Mesendoderm (in vitro differentiated cells): ENCODE results near the gene GRID2.
A peak's percentile ranks its signal among the peaks of the same experiment; 100 is the strongest.

Source experiments
- DNase-seq: peaks from one replicate; pipeline ENCODE4 v3.0.0; 2013
- H2AK5ac ChIP-seq: 2 replicates; pipeline ENCODE4 v1.6.1; 2013; ENCODE audit warnings: low read length, inconsistent platforms
- H2BK120ac ChIP-seq: 2 replicates; pipeline ENCODE4 v1.6.1; 2013; ENCODE audit warnings: low read depth, mild to moderate bottlenecking, low read length, moderate library complexity, mixed read lengths
- H2BK15ac ChIP-seq: replicated peaks from 2 replicates; pipeline ENCODE4 v1.6.1; 2013; ENCODE audit warnings: low read depth, mild to moderate bottlenecking, moderate library complexity
- H2BK5ac ChIP-seq: 2 replicates; pipeline ENCODE4 v1.6.1; 2013; ENCODE audit warnings: low read length, inconsistent platforms
- H3K18ac ChIP-seq: 2 replicates; pipeline ENCODE4 v1.6.1; 2013; ENCODE audit warnings: mild to moderate bottlenecking, low read length, mixed read lengths
- H3K23ac ChIP-seq: one replicate; pipeline ENCODE4 v1.6.1; 2013; ENCODE audit warnings: low read length
- H3K27ac ChIP-seq: 2 replicates; pipeline ENCODE4 v1.5.1; 2013; ENCODE audit warnings: low read depth, mild to moderate bottlenecking, inconsistent platforms, low read length, moderate library complexity
- H3K27me3 ChIP-seq: 2 replicates; pipeline ENCODE4 v1.6.1; 2013; ENCODE audit warnings: low read length, control low read depth, mild to moderate bottlenecking, inconsistent platforms; ENCODE audit not compliant: insufficient read depth, poor library complexity
- H3K36me3 ChIP-seq: 2 replicates; pipeline ENCODE4 v1.6.1; 2013; ENCODE audit warnings: low read length, inconsistent platforms; ENCODE audit not compliant: control insufficient read depth, insufficient read depth
- H3K4ac ChIP-seq: one replicate; pipeline ENCODE4 v1.6.1; 2013; ENCODE audit warnings: low read depth, mild to moderate bottlenecking, low read length, moderate library complexity
- H3K4me1 ChIP-seq: 2 replicates; pipeline ENCODE4 v1.6.1; 2013; ENCODE audit warnings: low read depth, low read length, inconsistent platforms; ENCODE audit not compliant: control insufficient read depth
- H3K4me2 ChIP-seq: 2 replicates; pipeline ENCODE4 v1.6.1; 2013; ENCODE audit warnings: low read length
- H3K4me3 ChIP-seq: 2 replicates; pipeline ENCODE4 v1.5.1; 2013; ENCODE audit warnings: mild to moderate bottlenecking, low read length
- H3K56ac ChIP-seq: one replicate; pipeline ENCODE4 v1.6.1; 2013; ENCODE audit warnings: low read length
- H3K79me1 ChIP-seq: 2 replicates; pipeline ENCODE4 v1.6.1; 2013; ENCODE audit warnings: low read length, inconsistent platforms
- H3K79me2 ChIP-seq: 2 replicates; pipeline ENCODE4 v1.6.1; 2013; ENCODE audit warnings: mild to moderate bottlenecking, low read length; ENCODE audit not compliant: control insufficient read depth, insufficient read depth
- H3K9ac ChIP-seq: 2 replicates; pipeline ENCODE4 v1.6.1; 2013; ENCODE audit warnings: low read length, inconsistent platforms
- H4K5ac ChIP-seq: one replicate; pipeline ENCODE4 v1.6.1; 2013; ENCODE audit warnings: low read length
- H4K8ac ChIP-seq: one replicate; pipeline ENCODE4 v1.6.1; 2013; ENCODE audit warnings: low read depth, mild to moderate bottlenecking, control low read depth, low read length, moderate library complexity
- WGBS: extraction: QIAGEN DNeasy Blood & Tissue Kit; methylation state at CpG from one replicate; pipeline ENCODE4 v1.1.7; 2013; ENCODE audit warnings: low lambda C conversion rate, missing lambda C conversion rate; ENCODE audit not compliant: insufficient coverage; ENCODE audit errors: extremely low coverage; 5-methylcytosine and 5-hydroxymethylcytosine counted together

Gene GRID2

GRCh38 chr4:93578942-93579341 is 1275.2 kb downstream of the GRID2 start:
- Histone ChIP-seq H2BK5ac (no peak overlapping the region), H3K27ac (no peak overlapping the region), H3K79me2 (no peaks in the 10 kb centered on the region), H3K9ac (no peak overlapping the region), H3K27me3 (no peaks in the 10 kb centered on the region), H3K23ac (no peak overlapping the region), H2BK15ac (no peak overlapping the region), H3K18ac (no peak overlapping the region), H3K56ac (no peak overlapping the region), H3K4ac (no peak overlapping the region), H4K8ac (no peak overlapping the region), H4K5ac (no peak overlapping the region), H3K79me1 (no peaks in the 10 kb centered on the region), H3K4me1 (no peaks in the 10 kb centered on the region), H2AK5ac (no peak overlapping the region), H3K36me3 (no peaks in the 10 kb centered on the region), H3K4me3 (no peak overlapping the region), H3K4me2 (no peak overlapping the region), H2BK120ac (no peak overlapping the region)
- WGBS = no CpG with 5 or more reads among the region's 4 CpGs
- no peak for DNase-seq

DNA sequence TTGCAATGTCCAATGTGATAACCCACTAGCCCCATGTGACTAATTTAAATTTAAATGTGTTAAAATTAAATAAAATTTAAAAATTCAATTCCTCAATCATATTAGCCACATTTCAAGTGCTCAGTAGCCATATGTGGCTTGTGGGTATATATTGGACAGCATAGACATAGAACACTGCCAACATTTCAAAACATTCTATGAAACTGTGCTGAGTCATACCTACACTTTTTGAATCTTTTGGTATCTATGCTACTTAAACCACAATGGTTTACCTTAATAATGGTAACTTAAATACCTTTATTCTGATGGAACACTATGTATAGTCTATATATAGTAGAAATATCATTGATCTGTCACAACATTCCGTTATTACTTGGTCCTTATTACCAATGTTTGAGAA is 1301.4 kb downstream of the GRID2 start:
- no peak overlapping the region for H4K5ac ChIP-seq
- no peaks in the 10 kb centered on the region for H3K79me1 ChIP-seq
- no peak overlapping the region for H3K4ac ChIP-seq
- H3K56ac ChIP-seq = no peak overlapping the region
- H2BK5ac ChIP-seq = no peak overlapping the region
- H3K79me2 ChIP-seq = no peaks in the 10 kb centered on the region
- H3K9ac ChIP-seq = no peak overlapping the region
- no peak overlapping the region for H2BK120ac ChIP-seq
- no peak overlapping the region for H3K23ac ChIP-seq
- no peaks in the 10 kb centered on the region for H3K4me1 ChIP-seq
- no peak overlapping the region for H2AK5ac ChIP-seq
- no peak for DNase-seq
- no peak overlapping the region for H4K8ac ChIP-seq
- no CpG with 5 or more reads among the region's 1 CpG for WGBS
- H3K18ac ChIP-seq = no peak overlapping the region
- H3K4me3 ChIP-seq = no peak overlapping the region
- no peak overlapping the region for H3K27ac ChIP-seq
- no peak overlapping the region for H3K4me2 ChIP-seq
- H3K27me3 ChIP-seq = no peaks in the 10 kb centered on the region
- no peaks in the 10 kb centered on the region for H3K36me3 ChIP-seq
- no peak overlapping the region for H2BK15ac ChIP-seq

DNA sequence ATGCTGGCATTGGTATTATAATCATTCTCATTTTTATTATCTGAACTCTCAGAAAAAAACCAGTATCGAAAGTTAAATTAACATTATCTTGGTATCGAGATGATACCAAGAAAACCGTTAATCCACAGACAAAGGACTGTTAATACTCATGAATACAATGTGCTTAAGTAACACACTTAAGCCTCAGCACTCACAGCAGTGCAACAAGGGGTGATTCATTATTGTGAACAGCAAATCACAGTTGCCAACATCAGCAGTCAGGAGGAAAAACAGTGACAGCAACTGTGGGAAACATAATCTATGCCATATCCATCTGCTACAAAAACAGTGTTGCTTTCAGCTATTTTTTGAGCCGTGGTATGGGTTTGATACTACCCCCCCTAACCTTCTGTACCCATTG is 1313.8 kb downstream of the GRID2 start:
- Histone ChIP-seq H3K4me1 (no peaks in the 10 kb centered on the region), H2BK15ac (no peak overlapping the region), H2BK120ac (no peak overlapping the region), H3K79me1 (no peaks in the 10 kb centered on the region), H2BK5ac (no peak overlapping the region), H3K56ac (no peak overlapping the region), H3K27ac (no peak overlapping the region), H3K9ac (no peak overlapping the region), H4K8ac (no peak overlapping the region), H3K4ac (no peak overlapping the region), H3K36me3 (no peaks in the 10 kb centered on the region), H4K5ac (no peak overlapping the region), H3K4me2 (no peak overlapping the region), H2AK5ac (no peak overlapping the region), H3K18ac (no peak overlapping the region), H3K27me3 (no peaks in the 10 kb centered on the region), H3K23ac (no peak overlapping the region), H3K4me3 (no peak overlapping the region), H3K79me2 (no peaks in the 10 kb centered on the region)
- WGBS = no CpG with 5 or more reads among the region's 4 CpGs
- DNase-seq = peak; percentile 67

- H3K36me3 ChIP-seq = no peaks in the 10 kb centered on the region
- no peak overlapping the region for H4K5ac ChIP-seq
- no peak overlapping the region for H3K27ac ChIP-seq
- no peak overlapping the region for H3K9ac ChIP-seq
- H2AK5ac ChIP-seq = no peak overlapping the region
- H3K4me1 ChIP-seq = no peaks in the 10 kb centered on the region
- no peaks in the 10 kb centered on the region for H3K27me3 ChIP-seq
- no peaks in the 10 kb centered on the region for H3K79me1 ChIP-seq
- no peak overlapping the region for H4K8ac ChIP-seq
- no peak overlapping the region for H3K56ac ChIP-seq
- H3K79me2 ChIP-seq = no peaks in the 10 kb centered on the region
- no peak overlapping the region for H3K18ac ChIP-seq
- H3K4me2 ChIP-seq = no peak overlapping the region
- no peak overlapping the region for H3K4me3 ChIP-seq
- H2BK120ac ChIP-seq = no peak overlapping the region
- H3K4ac ChIP-seq = no peak overlapping the region
- DNase-seq = no peak
- no peak overlapping the region for H2BK15ac ChIP-seq
- no peak overlapping the region for H2BK5ac ChIP-seq
- H3K23ac ChIP-seq = no peak overlapping the region
These were observed 1330.0 kb downstream of the GRID2 start for GRCh38 chr4:93633721-93634120.

- H3K79me1 ChIP-seq = no peaks in the 10 kb centered on the region
- H3K56ac ChIP-seq = no peak overlapping the region
- no peaks in the 10 kb centered on the region for H3K4me1 ChIP-seq
- H3K23ac ChIP-seq = no peak overlapping the region
- H3K36me3 ChIP-seq = no peaks in the 10 kb centered on the region
- no peak overlapping the region for H3K27ac ChIP-seq
- H3K9ac ChIP-seq = no peak overlapping the region
- no peak overlapping the region for H2BK120ac ChIP-seq
- no peak overlapping the region for H4K8ac ChIP-seq
- no peak overlapping the region for H3K4me3 ChIP-seq
- H2BK15ac ChIP-seq = no peak overlapping the region
- H2BK5ac ChIP-seq = no peak overlapping the region
- no peak overlapping the region for H3K18ac ChIP-seq
- H3K4me2 ChIP-seq = no peak overlapping the region
- H3K27me3 ChIP-seq = no peaks in the 10 kb centered on the region
- DNase-seq = no peak
- no peak overlapping the region for H2AK5ac ChIP-seq
- no peaks in the 10 kb centered on the region for H3K79me2 ChIP-seq
- H3K4ac ChIP-seq = no peak overlapping the region
- no peak overlapping the region for H4K5ac ChIP-seq
These were observed 1332.2 kb downstream of the GRID2 start for GRCh38 chr4:93635943-93636342.

GRCh38 chr4:93645120-93645519 is 1341.4 kb downstream of the GRID2 start:
- DNase-seq = no peak
- H3K4me2 ChIP-seq = no peak overlapping the region
- no peak overlapping the region for H2BK120ac ChIP-seq
- H3K27me3 ChIP-seq = no peaks in the 10 kb centered on the region
- H4K8ac ChIP-seq = no peak overlapping the region
- H3K56ac ChIP-seq = no peak overlapping the region
- H2BK5ac ChIP-seq = no peak overlapping the region
- H3K27ac ChIP-seq = no peak overlapping the region
- H3K9ac ChIP-seq = no peak overlapping the region
- H3K18ac ChIP-seq = no peak overlapping the region
- H2BK15ac ChIP-seq = no peak overlapping the region
- H3K4ac ChIP-seq = no peak overlapping the region
- H3K36me3 ChIP-seq = no peaks in the 10 kb centered on the region
- H3K79me2 ChIP-seq = no peaks in the 10 kb centered on the region
- no peak overlapping the region for H4K5ac ChIP-seq
- no peak overlapping the region for H3K4me3 ChIP-seq
- H3K23ac ChIP-seq = no peak overlapping the region
- H3K79me1 ChIP-seq = no peaks in the 10 kb centered on the region
- no CpG with 5 or more reads among the region's 3 CpGs for WGBS
- no peaks in the 10 kb centered on the region for H3K4me1 ChIP-seq
- H2AK5ac ChIP-seq = no peak overlapping the region
